ENCODE measurements around the gene PLD6. TPM values are rescaled to one million over a fixed set of nuclear protein-coding genes. Genes with fewer than 3 reads are reported as not detected.
"Not testable (repeated sequence)": the region's sequence is repeated elsewhere in the genome, so short reads cannot be mapped to it uniquely, and the experiment has no call there.

PLD6 gene
- total RNA-seq, 1 donor from 2014 or later, result 4.8 TPM

- Histone ChIP-seq H3K36me3 (ENCODE audit: control insufficient read depth, insufficient read depth, low read length) (peaks cover 7% of the 10 kb centered on the region), H3K27me3 (ENCODE audit: control insufficient read depth, insufficient read depth, low read length) (no peaks in the 10 kb centered on the region), H3K4me3 (ENCODE audit: low read depth, low read length) (no peak overlapping the region)
- TF ChIP-seq, protein P1, sequence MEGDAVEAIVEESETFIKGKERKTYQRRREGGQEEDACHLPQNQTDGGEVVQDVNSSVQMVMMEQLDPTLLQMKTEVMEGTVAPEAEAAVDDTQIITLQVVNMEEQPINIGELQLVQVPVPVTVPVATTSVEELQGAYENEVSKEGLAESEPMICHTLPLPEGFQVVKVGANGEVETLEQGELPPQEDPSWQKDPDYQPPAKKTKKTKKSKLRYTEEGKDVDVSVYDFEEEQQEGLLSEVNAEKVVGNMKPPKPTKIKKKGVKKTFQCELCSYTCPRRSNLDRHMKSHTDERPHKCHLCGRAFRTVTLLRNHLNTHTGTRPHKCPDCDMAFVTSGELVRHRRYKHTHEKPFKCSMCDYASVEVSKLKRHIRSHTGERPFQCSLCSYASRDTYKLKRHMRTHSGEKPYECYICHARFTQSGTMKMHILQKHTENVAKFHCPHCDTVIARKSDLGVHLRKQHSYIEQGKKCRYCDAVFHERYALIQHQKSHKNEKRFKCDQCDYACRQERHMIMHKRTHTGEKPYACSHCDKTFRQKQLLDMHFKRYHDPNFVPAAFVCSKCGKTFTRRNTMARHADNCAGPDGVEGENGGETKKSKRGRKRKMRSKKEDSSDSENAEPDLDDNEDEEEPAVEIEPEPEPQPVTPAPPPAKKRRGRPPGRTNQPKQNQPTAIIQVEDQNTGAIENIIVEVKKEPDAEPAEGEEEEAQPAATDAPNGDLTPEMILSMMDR (IDR thresholded peaks at IDR 0.05; ENCODE audit: insufficient read depth, low read length, poor library complexity, severe bottlenecking), result no peak
- DNase-seq (ENCODE audit: low read depth), result no peak
Observed at GRCh38 chr17:17164156-17164555, 42.0 kb downstream of the PLD6 start.

GRCh38 chr17:17161759-17162158, 44.4 kb downstream of the PLD6 start:
- no peaks in the 10 kb centered on the region for H3K27me3 ChIP-seq (ENCODE audit: control insufficient read depth, insufficient read depth, low read length)
- H3K36me3 ChIP-seq (ENCODE audit: control insufficient read depth, insufficient read depth, low read length), result peaks cover 6% of the 10 kb centered on the region
- no peak overlapping the region for H3K4me3 ChIP-seq (ENCODE audit: low read depth, low read length)
- no peak for DNase-seq (ENCODE audit: low read depth)
- TF ChIP-seq, protein P1 (IDR thresholded peaks at IDR 0.05; ENCODE audit: insufficient read depth, low read length, poor library complexity, severe bottlenecking), result no peak

DNA sequence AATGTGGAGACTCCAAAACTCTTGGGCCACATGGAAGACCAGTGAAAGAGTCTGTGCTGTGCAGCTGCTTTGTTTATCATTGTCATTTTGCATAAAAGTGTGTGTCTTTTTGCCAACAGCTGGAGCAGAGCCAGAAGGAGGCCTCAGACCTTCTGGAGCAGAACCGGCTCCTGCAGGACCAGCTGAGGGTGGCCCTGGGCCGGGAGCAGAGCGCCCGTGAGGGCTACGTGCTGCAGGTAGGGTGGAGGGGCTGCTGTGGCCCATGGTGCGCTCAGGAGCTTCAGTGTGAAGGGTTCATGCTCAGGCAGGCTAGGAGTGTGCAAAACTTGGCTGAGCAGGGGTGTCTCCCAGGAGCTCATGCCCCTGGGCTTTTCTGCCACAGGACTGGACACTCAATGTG, 45.0 kb downstream of the PLD6 start:
- DNase-seq (ENCODE audit: low read depth), result no peak
- H3K27me3 ChIP-seq (ENCODE audit: control insufficient read depth, insufficient read depth, low read length), result no peaks in the 10 kb centered on the region
- TF ChIP-seq, protein P1 (IDR thresholded peaks at IDR 0.05; ENCODE audit: insufficient read depth, low read length, poor library complexity, severe bottlenecking), result no peak
- H3K36me3 ChIP-seq (ENCODE audit: control insufficient read depth, insufficient read depth, low read length), result peaks cover 5% of the 10 kb centered on the region
- H3K4me3 ChIP-seq (ENCODE audit: low read depth, low read length), result no peak overlapping the region

GRCh38 chr17:17159571-17159970, 46.6 kb downstream of the PLD6 start:
- TF ChIP-seq, protein P1 (IDR thresholded peaks at IDR 0.05; ENCODE audit: insufficient read depth, low read length, poor library complexity, severe bottlenecking), result no peak
- Histone ChIP-seq H3K4me3 (ENCODE audit: low read depth, low read length) (no peak overlapping the region), H3K27me3 (ENCODE audit: control insufficient read depth, insufficient read depth, low read length) (no peaks in the 10 kb centered on the region), H3K36me3 (ENCODE audit: control insufficient read depth, insufficient read depth, low read length) (peaks cover 6% of the 10 kb centered on the region)
- DNase-seq (ENCODE audit: low read depth), result no peak

- H3K4me3 ChIP-seq (ENCODE audit: low read depth, low read length); H3K36me3 ChIP-seq (ENCODE audit: control insufficient read depth, insufficient read depth, low read length); H3K27me3 ChIP-seq (ENCODE audit: control insufficient read depth, insufficient read depth, low read length); DNase-seq (ENCODE audit: low read depth): not testable (repeated sequence)
Observed at GRCh38 chr17:17158506-17158905, 47.6 kb downstream of the PLD6 start.

- Histone ChIP-seq H3K36me3 (ENCODE audit: control insufficient read depth, insufficient read depth, low read length) (peaks cover 4% of the 10 kb centered on the region), H3K27me3 (ENCODE audit: control insufficient read depth, insufficient read depth, low read length) (no peaks in the 10 kb centered on the region), H3K4me3 (ENCODE audit: low read depth, low read length) (no peak overlapping the region)
- TF ChIP-seq, protein P1 (IDR thresholded peaks at IDR 0.05; ENCODE audit: insufficient read depth, low read length, poor library complexity, severe bottlenecking), result no peak
- DNase-seq (ENCODE audit: low read depth), result no peak
Observed at GRCh38 chr17:17157041-17157440, 49.1 kb downstream of the PLD6 start.

Data from kidney epithelial cell (primary cell).